NCI-H1417 (cell line): ENCODE results near the gene RSPH6A.
"Not testable (repeated sequence)": the region's sequence is repeated elsewhere in the genome, so short reads cannot be mapped to it uniquely, and the experiment has no call there.

ENCODE experiments used
- DNase-seq, 3 experiments: peaks; one replicate each; lab custom pipeline; 2025; lab: John Stamatoyannopoulos, UW

The RSPH6A gene

DNA sequence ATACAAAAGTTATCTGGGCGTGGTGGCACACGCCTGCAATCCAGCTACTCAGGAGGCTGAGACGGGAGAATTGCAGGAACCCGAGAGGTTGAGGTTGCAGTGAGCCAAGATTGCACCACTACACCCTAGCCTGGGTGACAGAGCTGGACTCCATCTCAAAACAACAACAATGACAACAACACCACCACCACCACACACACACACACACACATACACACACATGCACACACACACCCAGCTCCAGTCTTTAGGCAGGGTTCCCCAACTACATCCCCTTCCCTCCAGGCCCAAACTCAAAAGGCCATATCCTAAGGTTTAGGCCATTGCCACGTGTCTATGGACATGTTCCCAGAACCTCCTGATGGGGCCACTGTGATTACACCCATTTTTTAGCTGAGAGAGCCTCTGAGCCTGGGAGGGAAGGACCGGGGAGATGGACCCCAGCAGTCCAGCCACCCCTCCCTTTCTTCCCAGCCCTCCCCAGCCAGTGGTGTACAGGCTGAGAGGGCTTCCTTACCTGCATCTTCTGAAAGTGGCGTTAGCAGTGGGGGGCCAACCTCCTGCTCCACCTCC lies 13.4 kb downstream of the RSPH6A start:
- DNase-seq = no peak

DNA sequence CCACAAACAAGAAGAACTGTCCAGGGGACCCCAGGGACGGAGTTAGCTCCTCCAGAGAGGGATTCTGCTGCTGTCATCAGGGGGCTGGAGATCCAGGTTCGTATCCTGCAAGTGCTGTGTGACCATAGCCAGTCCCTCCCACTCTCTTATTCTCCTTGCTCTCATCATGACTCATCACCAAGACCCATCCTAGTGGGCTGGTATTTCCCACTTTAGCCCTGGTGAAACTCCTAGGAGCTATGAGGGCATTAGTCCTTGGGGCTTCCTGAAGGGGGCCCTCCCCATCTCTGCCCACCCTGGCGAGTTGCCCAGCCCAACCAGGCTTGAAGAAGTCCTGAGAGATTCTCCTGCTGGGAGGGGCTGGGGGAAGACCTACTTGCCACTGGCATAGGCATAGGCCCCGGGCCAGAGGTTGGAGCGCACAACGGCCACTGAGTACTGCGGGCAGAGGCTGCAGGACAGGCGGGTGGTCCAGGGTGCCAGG lies 15.0 kb downstream of the RSPH6A start:
- DNase-seq = no peak

DNA sequence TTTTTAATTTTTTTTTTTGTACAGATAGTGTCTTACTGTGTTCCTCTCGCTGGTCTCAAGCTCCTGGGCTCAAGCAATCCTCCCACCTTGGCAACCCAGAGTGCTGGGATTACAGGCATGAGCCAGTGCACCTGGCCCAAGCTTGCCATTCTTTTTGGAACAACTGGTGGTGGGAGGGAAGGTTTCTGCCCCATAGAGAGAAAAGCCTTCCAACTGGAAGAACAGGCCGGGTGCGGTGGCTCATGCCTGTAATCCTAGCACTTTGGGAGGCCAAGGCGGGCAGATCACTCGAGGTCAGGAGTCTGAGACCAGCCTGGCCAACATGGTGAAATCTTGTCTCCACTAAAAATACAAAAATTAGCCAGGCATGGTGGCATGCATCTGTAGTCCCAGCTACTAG lies 15.6 kb downstream of the RSPH6A start:
- DNase-seq = not testable (repeated sequence)

DNA sequence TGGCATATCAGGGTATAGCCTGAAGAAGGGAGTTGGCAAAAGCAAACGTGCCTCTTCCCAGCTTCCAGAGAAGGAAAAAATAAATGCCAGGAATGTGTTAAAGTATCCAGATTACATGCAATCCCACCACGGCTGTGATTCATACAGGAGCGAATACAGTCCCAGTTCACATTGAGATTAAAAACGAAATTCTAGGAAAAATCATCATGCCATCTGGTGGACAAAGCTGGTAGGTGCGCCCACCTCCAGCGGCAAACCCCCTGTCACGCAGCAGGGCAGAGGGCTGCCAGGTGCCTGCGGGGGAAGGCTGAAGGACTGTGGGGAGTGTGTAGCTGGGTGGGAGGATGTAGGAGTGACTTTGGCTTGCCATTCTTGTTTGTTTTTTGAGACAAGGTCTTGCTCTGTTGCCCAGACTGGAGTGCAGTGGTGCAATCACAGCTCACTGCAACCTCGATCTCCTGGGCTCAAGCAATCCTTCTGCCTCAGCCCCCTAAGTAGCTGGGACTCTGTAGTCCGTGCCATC lies 16.1 kb downstream of the RSPH6A start:
- DNase-seq = peak; percentile 62 to 78 (median 70)

DNA sequence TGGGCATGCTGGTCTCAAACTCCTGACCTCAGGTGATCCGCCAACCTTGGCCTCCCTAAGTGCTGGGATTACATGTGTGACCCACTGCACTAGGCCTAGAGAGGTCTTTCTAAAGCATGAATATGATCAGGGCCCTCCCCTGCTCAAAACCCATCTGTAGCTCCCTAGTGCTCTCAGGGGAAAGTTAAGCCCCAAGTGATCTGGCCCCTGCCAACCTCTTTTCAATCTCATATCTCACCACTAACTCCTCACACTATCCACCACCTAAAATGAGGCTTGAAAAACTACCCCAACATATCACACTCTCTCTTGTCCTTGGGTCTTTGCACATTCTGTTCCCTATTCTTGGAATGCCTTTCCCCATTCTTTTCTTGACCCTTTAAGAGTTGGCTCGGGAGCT lies 20.5 kb downstream of the RSPH6A start:
- DNase-seq = no peak

DNA sequence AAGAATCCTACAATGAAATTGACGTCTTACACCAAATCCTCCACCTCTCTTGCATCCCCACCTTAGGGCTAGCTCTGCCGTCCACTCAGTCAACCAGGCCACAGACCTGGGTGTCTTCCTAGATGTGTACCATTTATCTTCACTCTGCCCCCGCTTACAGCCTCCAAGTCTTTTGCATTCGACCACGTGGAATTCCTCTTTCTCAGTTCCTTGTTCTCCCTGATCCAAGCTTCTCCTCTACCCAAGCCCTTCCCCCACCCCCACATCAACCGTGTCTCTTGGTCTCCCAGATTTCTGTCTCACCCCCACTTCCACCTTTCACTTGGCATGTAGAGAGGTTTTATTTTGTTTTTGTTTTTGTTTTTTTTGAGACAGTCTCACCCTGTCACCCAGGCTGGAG lies 21.2 kb downstream of the RSPH6A start:
- no peak for DNase-seq

DNA sequence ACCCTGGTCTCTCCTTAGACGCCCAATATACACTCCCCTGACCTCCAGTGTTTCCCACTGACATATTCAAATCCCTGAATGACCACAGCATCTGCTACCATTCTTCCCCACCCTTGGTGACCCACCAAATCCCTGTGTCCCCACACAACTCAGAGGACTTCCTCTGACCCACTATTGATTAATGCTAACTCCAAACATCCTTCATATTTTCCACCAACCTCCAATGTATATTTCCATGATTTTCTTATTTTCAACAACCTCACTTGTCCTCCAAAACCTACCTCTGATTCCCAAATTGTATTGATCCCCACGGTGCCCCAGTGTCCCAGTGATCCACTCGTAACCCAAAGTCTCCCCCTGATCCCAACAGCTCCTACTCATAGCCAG lies 21.9 kb downstream of the RSPH6A start:
- DNase-seq = no peak

DNA sequence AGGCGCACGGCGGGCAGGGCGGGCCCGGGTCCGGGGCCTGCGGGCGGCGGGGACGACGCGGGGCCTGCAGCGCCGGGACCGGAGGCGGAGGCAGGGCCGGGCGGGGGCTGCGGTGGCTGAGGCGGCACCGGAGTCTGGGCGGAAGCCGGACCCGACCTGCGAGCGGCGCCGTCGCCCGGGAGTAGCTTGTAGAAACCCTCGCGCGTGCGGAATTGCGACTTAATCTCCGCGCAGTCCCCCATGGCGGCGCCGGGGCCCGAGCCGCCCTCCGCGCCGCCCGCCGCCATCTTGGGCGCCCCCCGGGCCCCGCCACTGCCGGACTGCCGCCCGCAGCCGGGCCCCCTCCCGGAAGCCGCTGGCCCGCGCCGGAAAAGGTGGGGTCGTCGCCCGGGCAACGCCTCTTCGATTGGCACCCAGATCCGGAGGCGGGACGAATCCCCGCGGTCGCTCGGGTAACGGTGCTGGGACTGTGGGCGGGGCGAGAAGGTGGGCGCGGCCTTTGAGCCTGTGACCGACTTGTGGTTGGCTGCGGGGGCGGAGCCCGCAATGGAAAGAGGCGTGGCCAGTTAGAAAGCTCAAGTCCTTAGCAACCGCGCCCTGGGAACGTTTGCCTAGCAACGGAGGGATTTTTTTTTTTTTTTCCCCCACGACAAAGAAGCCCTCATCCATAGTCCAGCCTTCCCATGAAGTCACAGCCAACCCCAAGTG lies 22.5 kb downstream of the RSPH6A start, which contains the start of gene DMWD:
Gene DMWD (minus strand): TSS at position 376 of the 708 bp plus-strand sequence. CDS start 89 bp downstream, at position 287.
- DNase-seq = peak; percentile 98 to 100 (median 99)

DNA sequence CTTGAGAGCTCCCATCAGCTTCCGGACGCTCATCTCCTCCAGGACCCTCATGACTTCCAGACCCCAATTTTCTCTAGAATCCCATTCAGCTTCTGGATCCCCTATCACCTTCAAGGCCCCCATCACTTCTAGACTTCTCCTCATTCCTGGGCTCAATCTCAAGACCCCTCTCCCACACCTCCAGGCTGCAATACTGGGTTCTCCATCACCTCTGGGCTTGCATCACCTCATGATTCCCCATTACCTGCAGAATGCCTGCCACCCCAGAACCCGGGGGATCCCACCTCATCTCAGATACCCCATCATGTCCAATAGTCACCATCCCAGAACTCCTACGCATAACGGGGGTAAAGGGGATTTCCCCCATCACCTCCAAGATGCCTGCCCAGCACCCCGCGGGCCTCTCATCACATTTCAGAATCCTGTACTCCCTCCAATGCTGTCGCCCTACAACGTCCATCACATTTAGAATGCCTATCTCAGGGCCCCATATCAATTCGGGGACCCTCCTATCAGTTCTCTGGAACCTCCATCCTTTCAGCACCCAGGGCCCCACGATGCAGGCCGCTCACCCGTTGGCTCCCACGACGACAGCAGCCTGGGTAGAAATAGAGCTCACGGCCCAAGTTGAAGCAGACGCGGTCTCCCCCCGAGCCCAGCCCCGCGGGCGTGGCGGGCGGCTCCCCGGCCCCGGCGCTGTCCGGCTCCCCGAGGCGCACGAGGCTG lies 23.2 kb downstream of the RSPH6A start:
- peak in 1 of 3 experiments; percentile 20 for DNase-seq

DNA sequence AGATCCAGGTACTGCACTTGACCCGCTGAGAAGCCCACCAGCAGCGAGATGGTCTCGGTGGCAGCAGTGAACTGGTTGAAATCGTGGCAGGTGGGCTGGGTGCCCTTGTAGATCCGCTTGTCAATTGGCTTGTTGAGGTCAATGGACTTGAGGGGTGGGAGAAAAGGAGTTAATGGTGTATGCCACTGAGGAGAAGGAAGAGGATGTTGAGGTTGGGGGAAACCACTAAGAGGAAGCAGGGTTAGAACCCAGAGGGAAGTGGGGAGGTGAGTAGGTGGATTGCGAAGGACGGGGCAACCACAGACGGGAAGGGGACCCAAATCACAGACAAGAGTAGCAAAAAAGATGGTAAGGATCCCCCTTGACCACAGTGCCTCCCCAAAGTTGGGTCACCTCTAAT lies 24.2 kb downstream of the RSPH6A start:
- DNase-seq = no peak

DNA sequence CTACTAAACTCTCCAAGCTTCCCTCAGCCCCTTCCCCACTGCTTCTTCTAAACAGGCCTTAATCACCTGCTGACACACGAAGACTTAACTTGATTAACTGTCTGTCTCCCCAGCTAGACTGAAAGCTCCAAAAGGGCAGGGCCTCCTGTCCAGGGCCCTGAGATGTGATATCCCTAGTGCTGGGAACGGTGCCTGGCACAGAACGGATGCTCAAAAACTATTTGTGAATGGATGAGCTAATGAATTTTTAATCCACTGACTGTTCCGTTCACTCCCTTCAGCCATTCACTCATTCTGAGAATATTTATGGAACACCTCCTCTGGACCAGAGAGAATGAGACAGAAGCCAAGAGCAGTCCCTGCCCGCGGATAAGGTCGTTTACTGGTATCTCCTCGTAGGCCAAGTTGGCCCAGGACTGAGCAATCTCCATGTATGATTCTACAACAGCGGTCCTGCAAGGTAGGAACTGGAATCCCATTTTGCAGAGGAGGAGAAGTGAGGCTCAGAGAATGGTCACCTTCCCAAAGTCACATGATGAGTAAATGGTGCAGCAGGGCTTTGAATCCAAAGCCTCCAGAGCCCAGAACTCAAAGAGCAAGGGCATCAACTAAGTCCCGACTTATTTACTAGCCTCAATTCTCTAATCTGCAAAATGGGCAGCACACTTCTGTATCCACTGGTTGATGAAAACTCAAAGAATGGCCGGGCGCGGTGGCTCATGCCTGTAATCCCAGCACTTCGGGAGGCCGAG lies 25.9 kb downstream of the RSPH6A start:
- DNase-seq = no peak

DNA sequence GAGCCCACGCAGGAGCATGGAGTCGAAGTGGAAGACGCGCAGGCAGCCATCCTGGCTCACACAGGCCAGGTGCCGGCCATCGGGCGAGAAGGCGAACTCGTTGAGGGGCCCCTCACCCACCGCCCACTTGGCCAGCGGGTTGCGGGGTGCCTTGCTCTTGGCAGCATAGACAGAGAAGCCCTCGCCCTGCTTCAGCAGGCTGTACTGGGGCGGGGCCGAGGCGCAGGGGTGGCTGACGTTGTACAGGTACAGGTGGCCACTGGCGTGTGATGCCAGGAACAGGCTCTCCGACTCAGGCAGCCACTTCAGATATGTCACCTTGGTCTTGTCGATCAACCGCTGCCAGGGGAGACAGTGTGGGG lies 28.6 kb downstream of the RSPH6A start:
- DNase-seq = no peak

DNA sequence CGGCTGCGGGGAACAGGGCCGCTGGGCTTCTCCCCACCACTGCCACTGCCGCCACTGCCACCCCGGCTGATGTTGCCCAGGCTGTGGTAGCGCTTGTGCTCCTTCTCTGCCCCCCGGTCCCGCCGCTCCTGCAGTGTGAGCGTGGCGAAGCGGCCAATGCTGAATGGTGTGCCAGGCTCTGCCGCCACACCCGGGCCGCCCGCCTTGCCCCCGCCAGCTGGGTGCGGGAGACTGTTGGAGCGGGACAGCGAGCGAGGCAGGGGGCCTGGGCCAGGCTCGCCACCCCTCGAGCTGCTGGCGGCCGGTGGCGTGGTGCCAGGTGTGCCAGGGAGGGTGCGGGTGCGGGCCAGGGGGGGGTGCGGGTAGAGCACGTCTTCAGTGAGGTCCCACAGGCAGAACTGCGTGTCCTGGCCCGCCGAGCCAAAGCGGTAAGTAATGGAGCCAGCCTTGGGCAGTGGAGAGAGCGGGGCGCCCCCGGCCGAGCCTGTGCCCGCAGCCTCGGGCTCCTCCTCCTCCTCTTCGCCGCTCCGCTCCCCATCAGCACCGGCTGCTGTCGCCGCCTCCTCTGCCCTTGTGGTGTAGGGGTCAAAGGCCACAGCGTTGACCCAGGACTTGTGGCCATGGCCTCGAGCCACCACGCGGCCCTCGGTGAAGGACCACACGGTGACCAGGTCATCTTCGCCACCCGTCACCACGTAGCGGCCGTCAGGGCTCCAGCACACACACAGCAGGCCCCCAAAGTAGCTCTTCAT lies 29.2 kb downstream of the RSPH6A start:
- DNase-seq = no peak

DNA sequence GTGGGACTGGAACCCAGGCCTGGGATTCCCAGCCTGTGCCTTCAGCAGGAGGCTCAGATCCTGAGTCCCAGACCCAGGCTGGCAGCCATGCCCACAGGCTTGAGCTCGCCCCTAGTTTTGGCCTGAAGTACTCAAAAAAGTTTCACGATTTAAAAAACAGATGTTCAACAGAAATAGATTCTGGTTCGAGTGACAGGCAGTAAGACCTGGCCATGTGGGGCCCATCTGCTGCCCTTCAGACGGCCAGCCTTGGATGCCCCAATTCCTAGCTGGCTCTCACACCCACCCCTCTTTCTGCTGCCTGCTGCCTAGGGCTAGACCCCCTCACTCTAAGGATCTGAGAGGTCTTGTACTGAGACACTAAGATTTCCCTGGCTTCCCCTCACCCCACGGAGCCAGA lies 30.0 kb downstream of the RSPH6A start:
- DNase-seq = no peak

DNA sequence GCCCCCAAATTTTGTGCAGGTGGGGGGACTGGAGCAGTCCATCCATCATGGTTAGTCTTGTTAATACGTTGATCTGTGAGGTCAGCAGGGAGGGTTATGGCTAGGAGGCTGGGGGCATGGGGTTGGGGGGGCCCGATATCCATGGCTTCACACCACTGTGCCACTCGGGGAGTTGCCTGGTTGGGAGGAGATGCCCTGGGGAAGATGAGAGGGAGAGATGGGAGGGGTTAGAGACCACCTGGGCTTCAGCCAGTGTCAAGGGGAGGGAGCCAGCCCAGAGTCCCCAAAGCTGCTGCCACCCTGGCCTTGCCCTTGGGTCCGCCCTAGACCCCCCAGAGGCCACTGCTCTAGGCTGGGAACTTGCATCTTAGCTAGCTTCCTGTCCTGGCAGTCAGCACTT lies 31.0 kb downstream of the RSPH6A start:
- no peak for DNase-seq

DNA sequence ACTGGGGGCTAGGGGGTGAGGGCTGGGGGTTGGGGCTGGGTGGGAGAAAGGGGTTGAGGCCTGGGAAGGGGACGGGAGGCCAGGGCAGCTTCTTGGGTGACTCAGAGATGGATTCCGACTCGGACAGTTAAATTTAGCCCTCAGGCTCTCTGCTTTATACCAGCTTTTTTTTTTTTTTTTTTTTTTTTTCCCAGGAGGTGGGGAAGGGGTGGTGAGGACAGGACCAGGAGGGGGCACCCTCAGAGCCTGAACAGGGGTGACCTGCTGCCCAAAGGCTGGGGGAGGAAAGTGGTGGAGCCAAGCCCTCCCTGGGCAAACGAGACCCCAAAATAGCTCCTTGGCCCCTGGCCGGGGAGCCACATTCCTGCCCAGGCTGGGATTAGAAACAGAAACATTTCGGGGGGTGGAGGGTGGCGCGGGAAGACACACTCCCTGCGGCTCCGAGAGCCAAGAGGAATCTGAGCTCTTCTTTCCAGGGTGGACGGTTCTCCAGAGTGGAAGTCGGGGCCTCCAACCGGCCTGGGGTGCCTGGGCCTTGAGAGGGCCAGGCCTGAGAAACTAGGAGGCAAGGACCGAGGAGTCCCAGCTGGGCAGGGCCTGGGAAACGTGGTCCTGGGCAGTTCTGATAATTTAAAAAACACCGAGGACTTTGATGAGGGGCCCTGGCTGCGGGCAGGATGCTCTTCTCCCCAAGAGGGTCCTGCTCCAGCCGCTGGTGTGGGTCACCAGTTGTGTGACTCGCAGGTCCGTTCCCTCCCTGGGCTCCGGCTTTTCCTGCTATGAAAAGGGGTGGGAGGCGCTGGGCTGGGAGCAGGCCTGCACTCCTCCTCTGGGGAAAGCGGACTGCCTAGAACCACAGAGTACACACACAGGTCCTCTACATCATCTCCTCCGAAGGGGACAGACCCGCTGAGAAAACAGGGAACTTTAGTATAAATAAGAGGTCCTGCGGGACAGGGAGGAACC lies 32.0 kb downstream of the RSPH6A start:
- no peak for DNase-seq

DNA sequence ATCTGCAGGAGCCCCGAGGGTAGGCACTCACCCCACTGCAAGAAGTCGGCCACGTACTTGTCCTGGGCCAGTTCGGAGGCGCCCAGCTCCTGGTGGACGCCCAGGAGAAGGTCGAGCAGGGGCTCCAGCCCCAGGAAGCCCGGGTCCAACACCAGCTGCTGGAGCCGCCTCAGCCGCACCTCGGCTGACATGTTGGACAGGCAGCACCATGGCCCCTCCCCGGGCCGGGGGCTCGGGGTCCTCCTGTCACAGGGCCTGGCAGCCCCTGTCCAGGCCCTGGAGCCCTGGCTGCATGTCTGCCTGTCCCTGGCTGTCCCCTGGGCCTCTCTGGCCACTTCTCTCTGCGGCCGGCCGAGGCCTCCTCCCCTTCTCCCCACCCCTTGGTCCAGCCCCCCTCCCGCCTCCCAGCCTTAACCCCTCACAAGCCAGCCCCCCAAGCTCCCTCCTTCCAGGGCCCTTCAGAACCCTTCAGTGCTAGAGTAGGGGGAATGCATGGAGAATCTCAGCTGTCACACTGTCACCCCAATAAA lies 32.9 kb downstream of the RSPH6A start, which contains the start of gene DMPK:
Gene DMPK (minus strand): TSS at position 329 of the 530 bp plus-strand sequence. CDS start 138 bp downstream, at position 191.
- peak in 1 of 3 experiments; percentile 44 for DNase-seq

DNA sequence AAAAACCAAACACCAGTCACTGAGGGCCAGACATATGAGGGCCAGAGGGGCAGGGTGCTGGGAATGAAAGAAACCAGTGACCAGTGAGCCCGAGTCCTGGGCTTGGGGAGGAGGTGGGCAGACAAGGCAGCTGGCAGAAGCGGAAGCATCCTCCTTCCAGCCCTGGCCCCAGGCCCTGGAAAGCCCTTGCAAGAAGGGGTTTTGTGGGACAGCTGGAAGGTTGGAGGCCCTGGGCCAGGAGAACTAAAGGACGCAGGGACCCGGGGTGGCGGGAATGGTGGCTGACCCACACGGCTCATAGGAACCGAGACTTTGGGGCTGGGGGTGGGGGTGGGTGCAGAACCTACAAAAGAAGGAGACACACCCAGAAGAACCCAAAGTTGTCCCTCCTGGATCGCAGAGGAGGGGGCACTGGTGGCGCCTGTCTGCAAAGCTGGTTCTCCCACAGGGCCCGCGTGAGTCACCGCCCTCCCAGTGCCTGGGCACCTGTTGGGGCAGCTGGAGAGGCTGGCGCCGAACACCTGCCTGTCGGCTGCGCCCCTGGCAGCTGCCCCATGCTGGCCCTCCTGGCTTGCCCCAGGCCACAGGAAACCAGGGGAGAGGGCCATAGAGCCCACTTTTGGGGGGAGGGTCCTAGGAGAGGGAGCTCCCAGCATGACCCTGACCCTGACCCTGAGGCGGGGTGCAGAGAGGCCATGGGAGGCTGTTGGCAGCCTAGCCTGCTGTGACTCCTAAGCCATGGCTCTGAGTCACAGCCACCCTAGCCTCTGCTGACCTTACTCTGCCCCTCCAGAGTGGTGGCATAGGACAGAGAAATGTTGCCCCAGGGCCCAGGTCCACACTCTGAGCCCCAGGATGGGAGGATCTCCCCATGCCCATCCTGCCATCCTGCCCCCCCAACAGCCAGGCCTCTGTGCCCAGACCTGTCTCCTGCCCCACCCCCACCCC lies 33.6 kb downstream of the RSPH6A start:
- DNase-seq = peak; percentile 79 to 87 (median 84)
